H1 (cell line): ENCODE results near the gene CELF2. TPM values are rescaled to one million over a fixed set of nuclear protein-coding genes. Genes with fewer than 3 reads are reported as not detected.

Experiments used
- CTCF ChIA-PET: fragments of 300-600 bp; sonication (Branson Sonifier 250); formaldehyde crosslinking; loops from one replicate; lab custom pipeline; 2021; ENCODE audit not compliant: partially characterized antibody; lab: Charles Lee
- POLR2A ChIA-PET: fragments of 300-600 bp; sonication (Branson Sonifier 250); formaldehyde crosslinking; loops from one replicate; lab custom pipeline; 2021; ENCODE audit warnings: inconsistent platforms; ENCODE audit not compliant: partially characterized antibody; lab: Charles Lee
- DNase-seq, 2 experiments: peaks; one replicate each; pipeline versions ENCODE4 v3.0.0 to v3.0.0-alpha.2; 2010 to 2022; ENCODE audit warnings: low spot score in 2 of 2, low read depth in 1 of 2, mixed read lengths in 1 of 2
- FAIRE-seq: peaks from 2 replicates; lab custom pipeline; 2011; peaks lifted over from hg19 to GRCh38; lab: Jason Lieb, UNC
- H2AFZ ChIP-seq: 2 replicates; pipeline ENCODE4 v1.8.1; 2012; ENCODE audit warnings: low read length, inconsistent platforms
- H2AK5ac ChIP-seq: 2 replicates; pipeline ENCODE4 v1.6.1; 2013; ENCODE audit warnings: low read depth, low read length
- H2BK120ac ChIP-seq: replicated peaks from 2 replicates; pipeline ENCODE3; 2013; ENCODE audit warnings: low read depth, low read length, inconsistent platforms
- H2BK12ac ChIP-seq: 2 replicates; pipeline ENCODE4 v1.6.1; 2013; ENCODE audit warnings: low read depth, low read length
- H2BK15ac ChIP-seq: 2 replicates; pipeline ENCODE4 v1.6.1; 2013; ENCODE audit warnings: low read length
- H2BK20ac ChIP-seq: 2 replicates; pipeline ENCODE4 v1.6.1; 2013; ENCODE audit warnings: low read length
- H2BK5ac ChIP-seq: 2 replicates; pipeline ENCODE4 v1.6.1; 2013; ENCODE audit warnings: low read depth, low read length
- H3K14ac ChIP-seq: 2 replicates; pipeline ENCODE4 v1.6.1; 2013; ENCODE audit warnings: inconsistent platforms; ENCODE audit not compliant: insufficient read length
- H3K18ac ChIP-seq: 2 replicates; pipeline ENCODE4 v1.6.1; 2013; ENCODE audit warnings: low read length; ENCODE audit errors: extremely low read depth
- H3K23ac ChIP-seq: 2 replicates; pipeline ENCODE4 v1.6.1; 2013; ENCODE audit warnings: inconsistent platforms; ENCODE audit not compliant: insufficient read length
- H3K23me2 ChIP-seq: 2 replicates; pipeline ENCODE4 v1.6.1; 2013; ENCODE audit warnings: low read depth, low read length
- H3K27ac ChIP-seq: 2 replicates; pipeline ENCODE4 v1.6.1; 2011; ENCODE audit warnings: low read depth, low read length, inconsistent platforms
- H3K27me3 ChIP-seq, 4 experiments: replicated peaks in 1 of 4; 1 replicate in 1 of 4; 2 replicates in 3 of 4; pipeline versions ENCODE4 v1.6.1 to v1.8.1; 2011 to 2013; ENCODE audit warnings: low read length in 3 of 4, mild to moderate bottlenecking in 3 of 4, inconsistent platforms in 2 of 4, mixed read lengths in 2 of 4, moderate library complexity in 1 of 4; ENCODE audit not compliant: control insufficient read depth in 3 of 4, insufficient read depth in 3 of 4; ENCODE audit errors: extremely low read depth in 1 of 4
- H3K36me3 ChIP-seq, 4 experiments: 2 replicates each; pipeline versions ENCODE4 v1.6.1 to v1.8.1; 2011 to 2013; ENCODE audit warnings: mild to moderate bottlenecking in 4 of 4, low read length in 3 of 4, moderate library complexity in 2 of 4, control low read depth in 1 of 4, inconsistent platforms in 1 of 4; ENCODE audit not compliant: insufficient read depth in 4 of 4, control insufficient read depth in 2 of 4
- H3K4ac ChIP-seq: replicated peaks from 2 replicates; pipeline ENCODE3; 2013; ENCODE audit warnings: low read length, low read depth, mixed read lengths, inconsistent platforms; ENCODE audit not compliant: insufficient read length
- H3K4me1 ChIP-seq, 4 experiments: replicated peaks in 1 of 4; 1 replicate in 1 of 4; 2 replicates in 3 of 4; pipeline versions ENCODE4 v1.6.1 to v1.8.1; 2011 to 2013; ENCODE audit warnings: low read length in 3 of 4, inconsistent platforms in 2 of 4, mixed read lengths in 1 of 4; ENCODE audit not compliant: insufficient read depth in 4 of 4, control insufficient read depth in 3 of 4
- H3K4me2 ChIP-seq, 2 experiments: 2 replicates each; pipeline versions ENCODE4 v1.6.1 to v1.8.1; 2011 to 2013; ENCODE audit warnings: low read depth in 2 of 2, low read length in 2 of 2, control low read depth in 1 of 2, inconsistent platforms in 1 of 2, mild to moderate bottlenecking in 1 of 2; ENCODE audit not compliant: insufficient read depth in 1 of 2
- H3K4me3 ChIP-seq, 4 experiments: fragments of 200-600, 300-600 bp in 1 of 4; sonication (generic), shearing (Covaris generic), sonication (Bioruptor Twin) in 1 of 4; 2 replicates each; pipeline versions ENCODE4 v1.5.1 to v1.8.1; 2011 to 2016; ENCODE audit warnings: low read length in 4 of 4, low read depth in 3 of 4, control low read depth in 2 of 4, inconsistent platforms in 2 of 4, mild to moderate bottlenecking in 2 of 4, mixed read lengths in 1 of 4, moderate library complexity in 1 of 4; ENCODE audit not compliant: insufficient read depth in 2 of 4; ENCODE audit errors: extremely low read depth in 1 of 4
- H3K56ac ChIP-seq: replicated peaks from 2 replicates; pipeline ENCODE3; 2013; ENCODE audit warnings: low read depth, mild to moderate bottlenecking, mixed read lengths, low read length, inconsistent platforms; ENCODE audit not compliant: insufficient read length
- H3K79me1 ChIP-seq: 2 replicates; pipeline ENCODE4 v1.6.1; 2013; ENCODE audit warnings: low read depth, low read length, control low read depth
- H3K79me2 ChIP-seq, 2 experiments: 2 replicates each; pipeline versions ENCODE4 v1.6.1 to v1.8.1; 2012 to 2013; ENCODE audit warnings: low read length in 2 of 2, mild to moderate bottlenecking in 2 of 2, inconsistent platforms in 1 of 2; ENCODE audit not compliant: insufficient read depth in 2 of 2, control insufficient read depth in 1 of 2
- H3K9ac ChIP-seq, 4 experiments: replicated peaks in 1 of 4; 1 replicate in 1 of 4; 2 replicates in 3 of 4; pipeline versions ENCODE4 v1.6.1 to v1.8.1; 2011 to 2013; ENCODE audit warnings: low read depth in 3 of 4, low read length in 3 of 4, control low read depth in 2 of 4, mild to moderate bottlenecking in 2 of 4, moderate library complexity in 2 of 4, inconsistent platforms in 1 of 4; ENCODE audit errors: extremely low read depth in 1 of 4
- H3K9me3 ChIP-seq, 2 experiments: 2 replicates each; pipeline versions ENCODE4 v1.6.1 to v1.8.1; 2012 to 2013; ENCODE audit warnings: mild to moderate bottlenecking in 2 of 2, moderate library complexity in 2 of 2, control low read depth in 1 of 2, inconsistent platforms in 1 of 2, low read depth in 1 of 2, low read length in 1 of 2, mixed read lengths in 1 of 2; ENCODE audit not compliant: insufficient read depth in 2 of 2
- H4K20me1 ChIP-seq, 2 experiments: replicated peaks in 1 of 2; 2 replicates each; pipeline versions ENCODE3 to v1.8.1; 2011 to 2013; ENCODE audit warnings: inconsistent platforms in 2 of 2, low read length in 2 of 2, mild to moderate bottlenecking in 1 of 2; ENCODE audit not compliant: insufficient read depth in 2 of 2, control insufficient read depth in 1 of 2
- H4K5ac ChIP-seq: 2 replicates; pipeline ENCODE4 v1.6.1; 2013; ENCODE audit warnings: low read length, low read depth, mixed read lengths, inconsistent platforms; ENCODE audit not compliant: insufficient read length
- H4K8ac ChIP-seq: 2 replicates; pipeline ENCODE4 v1.8.0; 2013; ENCODE audit warnings: mild to moderate bottlenecking, moderate library complexity, low read length, inconsistent platforms; ENCODE audit not compliant: insufficient read depth; ENCODE audit errors: extremely low read depth
- H4K91ac ChIP-seq: replicated peaks from 2 replicates; pipeline ENCODE3; 2013; ENCODE audit warnings: low read length, mixed read lengths, inconsistent platforms; ENCODE audit not compliant: insufficient read length
- ATF3 ChIP-seq: IDR thresholded peaks from 2 replicates; pipeline ENCODE4 v1.6.1; 2011; ENCODE audit warnings: low read depth, mild to moderate bottlenecking, low read length; ENCODE audit not compliant: insufficient read depth
- CBX5 ChIP-seq: fragments of 300-800, 300-1000 bp; sonication (generic); IDR thresholded peaks from 2 replicates; pipeline ENCODE4 v1.7.1; 2016; ENCODE audit warnings: antibody characterized with exemption, low read length, low read depth
- CEBPB ChIP-seq: IDR thresholded peaks from 2 replicates; pipeline ENCODE4 v1.6.1; 2012; ENCODE audit warnings: low read depth, low read length
- CHD2 ChIP-seq: IDR thresholded peaks from 2 replicates; pipeline ENCODE4 v1.6.1; 2012; ENCODE audit warnings: low read length, improper control_type of control experiment
- CREB1 ChIP-seq: IDR thresholded peaks from 2 replicates; pipeline ENCODE4 v1.6.1; 2012; ENCODE audit warnings: inconsistent platforms
- GTF2F1 ChIP-seq: IDR thresholded peaks from 2 replicates; pipeline ENCODE4 v1.6.1; 2012; ENCODE audit warnings: low read depth, low read length, improper control_type of control experiment, borderline replicate concordance
- HDAC2 ChIP-seq, 2 experiments: fragments of 300-600 bp in 1 of 2; sonication (generic) in 1 of 2; IDR thresholded peaks; 2 replicates each; pipeline ENCODE4 v1.6.1; 2011 to 2012; ENCODE audit warnings: low read depth in 2 of 2, low read length in 2 of 2, mild to moderate bottlenecking in 2 of 2, moderate library complexity in 2 of 2, borderline replicate concordance in 1 of 2, inconsistent platforms in 1 of 2
- JUN ChIP-seq: IDR thresholded peaks from 2 replicates; pipeline ENCODE4 v1.6.1; 2011; ENCODE audit warnings: low read depth, mild to moderate bottlenecking, improper control_type of control experiment, low read length
- JUND ChIP-seq: IDR thresholded peaks from 2 replicates; pipeline ENCODE4 v1.6.1; 2011; ENCODE audit warnings: mild to moderate bottlenecking, improper control_type of control experiment, low read length
- POLR2A ChIP-seq, 2 experiments: IDR thresholded peaks; 1 replicate in 1 of 2; 2 replicates in 1 of 2; pipeline ENCODE4 v1.6.1; 2011; ENCODE audit warnings: low read depth in 2 of 2, low read length in 2 of 2, mild to moderate bottlenecking in 2 of 2; ENCODE audit errors: control extremely low read depth in 1 of 2
- POLR2AphosphoS5 ChIP-seq: IDR thresholded peaks from 2 replicates; pipeline ENCODE4 v1.6.1; 2011; ENCODE audit warnings: low read depth, low read length
- RAD21 ChIP-seq, 2 experiments: IDR thresholded peaks in 1 of 2; conservative IDR thresholded peaks in 1 of 2; 2 replicates each; pipeline ENCODE4 v1.6.1; 2011; ENCODE audit warnings: low read depth in 2 of 2, low read length in 2 of 2, improper control_type of control experiment in 1 of 2, inconsistent platforms in 1 of 2, mild to moderate bottlenecking in 1 of 2, moderate library complexity in 1 of 2
- RBBP5 ChIP-seq: IDR thresholded peaks from 2 replicates; pipeline ENCODE4 v1.7.1; 2012; ENCODE audit warnings: low read depth, mild to moderate bottlenecking, inconsistent platforms, low read length, moderate library complexity, borderline replicate concordance
- SP4 ChIP-seq: IDR thresholded peaks from 2 replicates; pipeline ENCODE4 v1.6.1; 2012; ENCODE audit warnings: low read length, inconsistent platforms
- SUZ12 ChIP-seq: fragments of 200-600 bp; sonication (generic); IDR thresholded peaks from 2 replicates; pipeline ENCODE4 v1.6.1; 2012; ENCODE audit warnings: mild to moderate bottlenecking, inconsistent platforms, low read length, moderate library complexity, mixed read lengths
- WGBS, 2 experiments: shearing (Covaris generic) in 1 of 2; methylation state at CpG; one replicate each; pipeline versions ENCODE4 v1.1.6 to v1.1.7; 2013 to 2015; ENCODE audit warnings: low lambda C conversion rate in 2 of 2, mixed read lengths in 2 of 2, inconsistent platforms in 1 of 2, low coverage in 1 of 2, missing lambda C conversion rate in 1 of 2; ENCODE audit not compliant: insufficient replicate concordance in 2 of 2, insufficient coverage in 1 of 2, insufficient read length in 1 of 2; ENCODE audit errors: extremely low coverage in 1 of 2, missing lambda C conversion rate in 1 of 2; 5-methylcytosine and 5-hydroxymethylcytosine counted together
- polyA plus RNA-seq, 7 experiments: library from polyadenylated mRNA; depleted of rRNA in 3 of 7; stranded (reverse) in 5 of 7; unstranded in 2 of 7; fragments of >200 nt in 5 of 7; fragments of 200-250 nt in 2 of 7; gene quantifications; 1 replicate in 5 of 7; 2 replicates in 1 of 7; 4 replicates in 1 of 7; pipeline versions ENCODE4 v1.2.1 to v1.2.3, GENCODE V29; 2011 to 2013; ENCODE audit warnings: missing spikeins in 2 of 7, mixed read lengths in 2 of 7
- total RNA-seq: library from RNA; stranded (reverse); fragmentation: NEBNext Ultra II Directional; extraction: Animal tissue kit (Norgen Biotek cat#: 25700); gene quantifications from 2 replicates; pipeline ENCODE4 v1.2.1, GENCODE V29; 2021

CELF2 gene
- total and polyA plus RNA-seq, 2 of the 8 experiments (the other 6 are each of a cell fraction or from before 2014, with no cell fraction given), result 18.3 to 22.7 TPM

- Histone ChIP-seq H2AK5ac (no peak overlapping the region), H3K9ac (no peak overlapping the region), H3K9me3 (no peaks in the 10 kb centered on the region), H3K79me1 (no peaks in the 10 kb centered on the region; the same call in 1 of the 2 replicates), H3K79me2 (no peaks in the 10 kb centered on the region), H2BK15ac (no peak overlapping the region), H2BK120ac (no peak overlapping the region), H3K4me3 (no peak overlapping the region), H3K23me2 (no peaks in the 10 kb centered on the region), H4K20me1 (no peaks in the 10 kb centered on the region), H2BK12ac (no peak overlapping the region), H4K5ac (no peak overlapping the region), H2BK5ac (no peak overlapping the region), H3K27ac (no peak overlapping the region), H3K36me3 (no peaks in the 10 kb centered on the region), H3K18ac (no peak overlapping the region), H3K4me2 (no peak overlapping the region), H3K27me3 (no peaks in the 10 kb centered on the region), H3K14ac (no peak overlapping the region), H3K23ac (no peak overlapping the region), H4K91ac (no peak overlapping the region), H4K8ac (no peak overlapping the region), H2AFZ (no peak overlapping the region), H3K4me1 (peaks cover 0 to 24% (median 20%) of the 10 kb centered on the region in 4 experiments; a peak in 6 of 7 replicates), H3K56ac (no peak overlapping the region), H2BK20ac (no peak overlapping the region), H3K4ac (no peak overlapping the region)
- FAIRE-seq (no peak), DNase-seq (no peak)
- 76% methylated on average over 2 of the region's 2 CpGs; no CpG with 5 or more reads in 1 of the 2 experiments for WGBS, 2 experiments
- ChIA-PET POLR2A (no interaction called here), CTCF (interaction anchor here (0.6 to 2.1 kb wide), 3 partner anchors 11 to 53 kb away, joined by 3 to 9 read pairs (median 4); no protein-coding TSS in a partner anchor)
- no peak for TF ChIP-seq CBX5
- TF ChIP-seq SP4, result no peak
- no peak for TF ChIP-seq JUN
- TF ChIP-seq CHD2, result no peak
- TF ChIP-seq ATF3, result no peak
- TF ChIP-seq POLR2AphosphoS5, result no peak
- no peak for TF ChIP-seq SUZ12
- no peak for TF ChIP-seq JUND
- no peak for TF ChIP-seq HDAC2 (IDR thresholded peaks at IDR 0.05; ENCODE audit: borderline replicate concordance in 1 of 2, low read depth in 2 of 2, low read length in 2 of 2)
- no peak for TF ChIP-seq GTF2F1
- no peak for TF ChIP-seq RAD21 (IDR thresholded peaks at IDR 0.05 in 1 of 2, conservative IDR thresholded peaks at IDR 0.05 in 1 of 2; ENCODE audit: low read depth in 2 of 2, low read length in 2 of 2)
- no peak for TF ChIP-seq CREB1
- no peak for TF ChIP-seq RBBP5
- TF ChIP-seq POLR2A (IDR thresholded peaks at IDR 0.05; ENCODE audit: control extremely low read depth in 1 of 2, low read depth in 2 of 2, low read length in 2 of 2), result no peak
- TF ChIP-seq CEBPB, result no peak
These were observed 136.1 kb downstream of the CELF2 start for GRCh38 chr10:11153766-11154165.
